Heart left ventricle (tissue), 16 donors: ENCODE measurements around the gene NXN. TPM values are rescaled to one million over a fixed set of nuclear protein-coding genes. Genes with fewer than 3 reads are reported as not detected.

Experiments used
- ATAC-seq, 4 donors: fragments of 200-7000 bp; cut with Tn5 transposase; one replicate each; pipeline ENCODE4 v1.9.1; 2020 to 2022; ENCODE audit warnings: moderate library complexity in 4 of 4, mild to moderate bottlenecking in 3 of 4, moderate number of reproducible peaks in 1 of 4
- DNase-seq, 5 donors: peaks; one replicate each; pipeline ENCODE4 v3.0.0-alpha.2; 2020
- H3K27ac ChIP-seq, 12 donors: fragments of 200-600 bp; sonication (generic) in 4 of 12; one replicate each; pipeline versions ENCODE4 v1.5.0 to v1.8.0; 2016 to 2022; ENCODE audit warnings: mild to moderate bottlenecking in 2 of 12
- H3K27me3 ChIP-seq, 9 donors: fragments of 200-600 bp; sonication (generic) in 2 of 9; one replicate each; pipeline versions ENCODE4 v1.5.1 to v1.8.0; 2016 to 2022; ENCODE audit warnings: mild to moderate bottlenecking in 3 of 9
- H3K36me3 ChIP-seq, 9 donors: fragments of 200-600 bp; sonication (generic) in 2 of 9; one replicate each; pipeline versions ENCODE4 v1.5.0 to v1.8.0; 2018 to 2022; ENCODE audit warnings: mild to moderate bottlenecking in 2 of 9
- H3K4me1 ChIP-seq, 12 donors: fragments of 200-600 bp; sonication (generic) in 4 of 12; one replicate each; pipeline versions ENCODE4 v1.5.0 to v1.8.0; 2016 to 2022; ENCODE audit warnings: mild to moderate bottlenecking in 3 of 12
- H3K4me3 ChIP-seq, 12 donors: fragments of 200-600 bp; sonication (generic) in 4 of 12; one replicate each; pipeline versions ENCODE4 v1.5.0 to v1.8.0; 2017 to 2022; ENCODE audit warnings: mild to moderate bottlenecking in 9 of 12, moderate library complexity in 4 of 12
- H3K9me3 ChIP-seq, 12 donors: fragments of 200-600 bp; sonication (generic) in 4 of 12; one replicate each; pipeline versions ENCODE4 v1.5.0 to v1.8.0; 2016 to 2022; ENCODE audit warnings: mild to moderate bottlenecking in 1 of 12
- CTCF ChIP-seq, 12 donors: fragments of 200-600 bp; sonication (generic) in 4 of 12; IDR thresholded peaks; one replicate each; pipeline versions ENCODE4 v1.5.0 to v1.8.0; 2018 to 2022; ENCODE audit warnings: antibody characterized with exemption in 12 of 12, mild to moderate bottlenecking in 5 of 12
- POLR2A ChIP-seq, 2 donors: fragments of 450-650 bp; IDR thresholded peaks; one replicate each; pipeline ENCODE4 v1.6.1; 2017; ENCODE audit warnings: antibody characterized with exemption in 2 of 2, mild to moderate bottlenecking in 2 of 2, moderate library complexity in 2 of 2
- WGBS, 4 donors: extraction: QIAGEN DNeasy Blood & Tissue Kit in 2 of 4; methylation state at CpG; one replicate each; pipeline versions ENCODE4 v1.1.5 to v1.1.7; 2013 to 2018; 5-methylcytosine and 5-hydroxymethylcytosine counted together
- intact Hi-C, 10 donors: fragments of 100-400 bp; cut with DNase I; formaldehyde crosslinking; loops; one replicate each; pipeline versions ENCODE4 v1.11.1 to v1.14.2; 2022
- polyA plus RNA-seq, 2 donors: library from polyadenylated mRNA; stranded (reverse); fragments of 200-250 nt; gene quantifications; one replicate each; pipeline ENCODE4 v1.2.3, GENCODE V29; 2013
- total RNA-seq, 9 donors: library from RNA; depleted of rRNA in 2 of 9; stranded (reverse); fragments of >200 nt in 2 of 9; fragmentation: NEBNext Ultra II Directional in 3 of 9; extraction: Animal tissue kit (Norgen Biotek cat#: 25700) in 3 of 9; gene quantifications; one replicate each; pipeline versions ENCODE4 v1.1.0 to v1.2.4, GENCODE V29; 2016 to 2023
- donor health status: ischemic (EF 13 %, LVEDD 7.1; RV severe dilation, severe dysfunction).
- donor health status: healthy with polysubstance abuse.
- donor health status: DM: no; HTN: yes; CAD: no.
- donor health status: DM: no; HTN: no; CAD: no.
- donor health status: ischemic (EF 25% LVEDD 6.9; RV normal size, moderate dysfunction).
- donor health status: ischemic (EF 25% LVEDD 5.7; RV mildly dilated, moderate dysfunction).
- donor health status: healthy.
- donor health status: DM: yes; HTN: yes; CAD: no.
- donor health status: ischemic (EF 35%, LVEDD 5.7; RV mildly dilated, moderate dysfunction).
- donor health status: nonischemic (EF 11% LVEDD 7.7; RV severe dilation, severe dysfunction).
- donor health status: DM: yes; HTN: yes; CAD: no.
- donor health status: PGD.
- donor health status: ischemic (EF 29% LVEDD 5.4; RV normal size, mild dysfunction).
- donor health status: nonischemic (EF 23%, LVEDD 6.1; RV moderate dilation, normal function).

The NXN gene
- total and polyA plus RNA-seq, 11 donors = 8.6 to 20.3 (median 14.1) TPM

GRCh38 chr17:964876-965275, 14.7 kb downstream of the NXN start:
- 65 to 82% (median 76%) methylated on average over 14 of the region's 14 CpGs for WGBS, 4 donors
- Histone ChIP-seq H3K9me3 (no peaks in the 10 kb centered on the region), H3K27ac (peak overlapping the region in 1 of 12 donors; percentile 80), H3K27me3 (no peaks in the 10 kb centered on the region), H3K4me1 (no peaks in the 10 kb centered on the region), H3K36me3 (no peaks in the 10 kb centered on the region), H3K4me3 (no peak overlapping the region)
- DNase-seq = no peak
- TF ChIP-seq POLR2A (IDR thresholded peaks at IDR 0.05) (no peak), CTCF (IDR thresholded peaks at IDR 0.05) (no peak)
- intact Hi-C loops = no loop called here
- ATAC-seq = no peak

- no peak for TF ChIP-seq CTCF (IDR thresholded peaks at IDR 0.05)
- TF ChIP-seq POLR2A (IDR thresholded peaks at IDR 0.05) = no peak
- no peak overlapping the region for H3K4me3 ChIP-seq
- DNase-seq (no peak), ATAC-seq (no peak)
- H3K36me3 ChIP-seq = no peaks in the 10 kb centered on the region
- no peaks in the 10 kb centered on the region for H3K27me3 ChIP-seq
- no peaks in the 10 kb centered on the region for H3K9me3 ChIP-seq
- peaks cover 0 to 5% (median 0%) of the 10 kb centered on the region in 12 donors for H3K4me1 ChIP-seq
- H3K27ac ChIP-seq = peak overlapping the region in 1 of 12 donors; percentile 80
- WGBS, 4 donors = 79 to 86% (median 84%) methylated on average over 11 of the region's 11 CpGs
- intact Hi-C loops = no loop called here
Measured at GRCh38 chr17:962670-963069, 16.9 kb downstream of the NXN start.

DNA sequence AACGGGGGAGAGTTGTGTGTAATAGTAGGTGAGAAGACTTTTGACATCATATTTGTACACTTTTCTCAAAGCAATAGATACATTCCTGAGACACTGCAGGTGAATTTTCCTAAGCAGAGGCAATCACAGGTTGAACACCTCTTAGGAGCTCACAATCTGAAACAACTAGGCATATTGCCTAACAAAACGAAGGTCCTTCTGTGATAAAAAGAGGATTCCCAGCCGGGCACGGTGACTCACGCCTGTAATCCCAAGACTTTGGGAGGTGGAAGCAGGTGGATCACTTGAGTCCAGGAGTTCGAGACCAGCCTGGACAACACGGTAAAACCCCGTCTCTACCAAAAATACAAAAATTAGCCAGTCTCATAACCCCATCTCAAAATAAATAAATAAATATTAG, 17.4 kb downstream of the NXN start:
- H3K4me1 ChIP-seq = peaks cover 0 to 7% (median 0%) of the 10 kb centered on the region in 12 donors
- TF ChIP-seq POLR2A (IDR thresholded peaks at IDR 0.05) (no peak), CTCF (IDR thresholded peaks at IDR 0.05) (no peak)
- H3K9me3 ChIP-seq = no peaks in the 10 kb centered on the region
- H3K36me3 ChIP-seq = no peaks in the 10 kb centered on the region
- H3K27ac ChIP-seq = peak overlapping the region in 1 of 12 donors; percentile 80
- DNase-seq (peak in 1 of 5 donors; percentile 10), ATAC-seq (no peak)
- no peak overlapping the region for H3K4me3 ChIP-seq
- intact Hi-C loops = no loop called here
- H3K27me3 ChIP-seq = no peaks in the 10 kb centered on the region
- 92 to 93% (median 93%) methylated on average over 8 of the region's 8 CpGs for WGBS, 4 donors

GRCh38 chr17:958712-959451, 20.7 kb downstream of the NXN start:
- whole genome bisulfite sequencing, 4 donors = 92 to 94% (median 93%) methylated on average over 31 of the region's 31 CpGs
- peak overlapping the region in 1 of 12 donors; percentile 83 for H3K27ac ChIP-seq
- H3K36me3 ChIP-seq = no peaks in the 10 kb centered on the region
- no peaks in the 10 kb centered on the region for H3K27me3 ChIP-seq
- H3K9me3 ChIP-seq = no peaks in the 10 kb centered on the region
- H3K4me3 ChIP-seq = no peak overlapping the region
- intact Hi-C loops = no loop called here
- peaks cover 0 to 15% (median 5%) of the 10 kb centered on the region in 12 donors for H3K4me1 ChIP-seq
- TF ChIP-seq POLR2A (IDR thresholded peaks at IDR 0.05) = no peak
- no peak for TF ChIP-seq CTCF (IDR thresholded peaks at IDR 0.05)
- ATAC-seq (no peak), DNase-seq (peak in 1 of 5 donors; percentile 46)
